ENCODE data around the gene VWA5B1.
"Not testable (repeated sequence)": the region's sequence is repeated elsewhere in the genome, so short reads cannot be mapped to it uniquely, and the experiment has no call there.

The VWA5B1 gene, protein sequence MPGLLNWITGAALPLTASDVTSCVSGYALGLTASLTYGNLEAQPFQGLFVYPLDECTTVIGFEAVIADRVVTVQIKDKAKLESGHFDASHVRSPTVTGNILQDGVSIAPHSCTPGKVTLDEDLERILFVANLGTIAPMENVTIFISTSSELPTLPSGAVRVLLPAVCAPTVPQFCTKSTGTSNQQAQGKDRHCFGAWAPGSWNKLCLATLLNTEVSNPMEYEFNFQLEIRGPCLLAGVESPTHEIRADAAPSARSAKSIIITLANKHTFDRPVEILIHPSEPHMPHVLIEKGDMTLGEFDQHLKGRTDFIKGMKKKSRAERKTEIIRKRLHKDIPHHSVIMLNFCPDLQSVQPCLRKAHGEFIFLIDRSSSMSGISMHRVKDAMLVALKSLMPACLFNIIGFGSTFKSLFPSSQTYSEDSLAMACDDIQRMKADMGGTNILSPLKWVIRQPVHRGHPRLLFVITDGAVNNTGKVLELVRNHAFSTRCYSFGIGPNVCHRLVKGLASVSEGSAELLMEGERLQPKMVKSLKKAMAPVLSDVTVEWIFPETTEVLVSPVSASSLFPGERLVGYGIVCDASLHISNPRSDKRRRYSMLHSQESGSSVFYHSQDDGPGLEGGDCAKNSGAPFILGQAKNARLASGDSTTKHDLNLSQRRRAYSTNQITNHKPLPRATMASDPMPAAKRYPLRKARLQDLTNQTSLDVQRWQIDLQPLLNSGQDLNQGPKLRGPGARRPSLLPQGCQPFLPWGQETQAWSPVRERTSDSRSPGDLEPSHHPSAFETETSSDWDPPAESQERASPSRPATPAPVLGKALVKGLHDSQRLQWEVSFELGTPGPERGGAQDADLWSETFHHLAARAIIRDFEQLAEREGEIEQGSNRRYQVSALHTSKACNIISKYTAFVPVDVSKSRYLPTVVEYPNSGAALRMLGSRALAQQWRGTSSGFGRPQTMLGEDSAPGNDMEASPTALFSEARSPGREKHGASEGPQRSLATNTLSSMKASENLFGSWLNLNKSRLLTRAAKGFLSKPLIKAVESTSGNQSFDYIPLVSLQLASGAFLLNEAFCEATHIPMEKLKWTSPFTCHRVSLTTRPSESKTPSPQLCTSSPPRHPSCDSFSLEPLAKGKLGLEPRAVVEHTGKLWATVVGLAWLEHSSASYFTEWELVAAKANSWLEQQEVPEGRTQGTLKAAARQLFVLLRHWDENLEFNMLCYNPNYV
- 0 to 6.3 (median 0) reads per million in 17 experiments for total RNA-seq

DNA sequence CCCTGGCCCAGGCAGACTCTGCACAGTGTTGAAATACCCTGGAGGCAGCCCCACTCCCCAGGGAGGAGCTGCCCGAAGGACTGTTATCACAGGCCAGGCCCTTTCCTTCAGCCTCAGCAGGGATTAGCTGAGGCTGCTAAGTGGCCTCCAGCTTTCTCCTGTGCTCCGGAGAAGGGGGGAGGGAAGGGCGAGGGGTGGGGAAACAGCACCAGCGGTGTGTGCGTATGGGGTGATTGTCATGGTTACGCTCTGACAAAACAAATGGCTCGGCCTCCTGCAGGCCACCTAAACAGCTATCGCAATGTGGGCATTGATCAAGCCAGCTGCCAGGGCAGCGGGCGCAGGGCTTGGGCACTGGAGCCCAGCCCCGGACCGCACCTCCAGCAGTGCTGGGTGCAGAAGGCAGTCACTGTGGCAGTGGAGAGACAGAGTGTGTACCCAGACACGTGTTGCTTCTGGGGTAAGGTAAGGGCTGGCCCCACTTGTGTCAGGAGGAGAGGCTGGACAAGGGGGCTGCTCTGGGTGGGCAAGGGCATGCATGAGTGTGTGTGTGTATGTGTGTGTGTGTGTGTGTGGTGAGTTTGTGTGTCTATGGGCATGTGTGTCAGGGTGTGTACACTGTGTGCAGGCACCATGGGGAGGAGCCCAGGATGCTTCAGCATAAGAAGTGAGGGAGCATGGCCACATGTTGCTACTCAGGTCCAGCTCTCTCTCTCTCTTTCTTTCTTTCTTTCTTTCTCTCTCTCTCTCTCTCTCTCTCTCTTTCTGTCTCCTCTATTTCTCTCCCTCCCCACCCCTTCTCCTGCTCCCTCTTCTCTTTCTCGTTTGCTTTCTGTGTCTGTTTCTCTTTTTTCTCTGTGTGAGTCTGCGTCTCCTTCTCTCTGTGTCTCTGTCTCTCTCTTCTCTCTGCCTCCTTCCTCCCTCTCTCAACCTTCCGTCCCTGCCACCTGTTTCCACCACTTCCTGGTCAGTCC, at the start of gene VWA5B1:
Gene VWA5B1 (plus strand): TSS at position 252 of the 974 bp plus-strand sequence. CDS start 19,727 bp downstream, outside the sequence.
- no peak for DNase-seq

DNA sequence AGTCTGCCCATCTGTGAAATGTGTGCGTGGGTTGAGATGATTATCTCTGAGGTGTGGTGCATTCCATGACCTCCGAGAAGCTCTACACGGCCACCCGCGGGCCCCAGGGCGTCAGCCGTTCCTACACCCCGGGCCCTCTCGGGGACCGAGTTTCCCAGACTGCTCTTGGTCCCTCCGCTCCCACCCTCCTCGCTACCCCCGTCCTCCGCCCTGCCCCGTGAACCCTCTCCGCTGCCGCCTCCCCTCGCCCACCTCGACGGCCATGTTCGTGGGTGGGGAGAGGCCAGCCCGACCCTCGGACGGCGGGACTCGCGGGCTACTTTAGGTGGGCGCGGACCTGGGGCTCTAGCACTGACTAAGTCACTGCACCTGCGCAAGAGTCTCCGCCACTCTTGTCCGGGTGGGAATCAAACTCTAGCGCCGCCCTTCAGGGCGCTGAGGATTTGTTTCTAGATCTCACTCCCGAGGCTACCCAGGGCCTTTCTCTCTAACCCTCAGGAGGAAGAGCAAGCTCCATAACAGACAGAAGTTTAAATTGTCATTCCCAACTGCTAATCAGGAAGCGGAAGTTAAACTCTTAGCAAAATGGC, 47.7 kb upstream of the VWA5B1 start:
- DNase-seq = no peak

DNA sequence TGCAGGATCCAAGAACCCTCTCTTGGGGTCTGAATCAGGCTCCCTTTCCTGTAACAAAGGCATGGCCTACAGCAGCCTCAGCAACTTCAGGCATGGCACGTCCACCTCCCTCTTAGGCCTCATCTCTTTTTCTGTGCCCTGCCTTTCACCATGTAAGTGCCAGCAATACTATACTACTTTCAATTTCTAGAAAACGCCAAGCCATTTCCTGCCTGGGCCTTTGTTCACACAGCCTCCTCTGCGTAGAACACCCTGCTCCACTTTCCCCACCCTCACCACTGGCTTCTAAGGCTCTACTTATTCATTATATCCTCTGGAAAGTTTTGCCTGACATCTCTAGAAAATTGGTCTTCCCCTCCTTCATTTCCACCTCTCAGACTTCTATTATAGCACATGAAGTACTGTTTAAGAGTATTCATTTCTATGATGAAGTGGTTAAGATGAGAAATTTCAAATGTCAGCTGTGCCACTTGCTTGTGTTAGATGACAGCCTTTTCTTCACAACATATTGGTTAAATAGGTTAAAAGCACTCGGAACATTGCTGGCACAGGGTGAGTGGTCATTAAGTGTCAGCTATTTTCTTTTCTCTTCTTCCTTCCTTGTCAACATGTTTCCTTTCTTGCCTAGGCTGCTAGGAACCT, 41.6 kb upstream of the VWA5B1 start:
- DNase-seq = no peak

DNA sequence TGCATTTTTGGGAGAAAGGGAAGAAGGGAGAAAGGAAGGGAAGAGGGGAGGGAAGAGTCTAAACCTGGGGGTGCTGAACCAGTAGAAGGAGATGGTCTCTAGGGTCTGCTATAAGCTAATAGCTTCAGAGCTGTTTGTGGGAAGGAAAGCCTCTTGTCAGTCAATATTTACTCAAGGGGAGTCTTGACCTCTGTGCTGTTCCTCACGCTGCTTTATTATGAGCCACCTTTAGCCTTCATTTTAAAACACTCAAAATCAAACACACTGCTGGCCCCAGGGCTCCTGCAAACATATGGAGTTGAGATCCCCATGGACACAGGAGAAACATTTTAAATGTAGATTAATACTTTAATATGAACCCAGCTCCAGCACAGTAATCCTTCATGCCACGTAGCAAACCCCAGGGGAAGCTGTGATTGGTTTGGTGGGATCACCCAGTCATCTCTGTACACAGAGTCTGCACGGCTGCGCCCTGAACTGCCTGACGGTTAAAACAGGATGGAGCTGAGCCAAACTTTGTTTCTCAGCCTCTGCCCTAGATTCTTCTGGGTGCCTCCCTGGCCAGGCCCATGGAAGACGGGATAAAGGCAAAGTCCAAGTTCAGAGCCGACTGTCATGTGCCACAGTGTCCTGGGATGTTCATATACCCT, 40.2 kb upstream of the VWA5B1 start:
- no peak for DNase-seq

DNA sequence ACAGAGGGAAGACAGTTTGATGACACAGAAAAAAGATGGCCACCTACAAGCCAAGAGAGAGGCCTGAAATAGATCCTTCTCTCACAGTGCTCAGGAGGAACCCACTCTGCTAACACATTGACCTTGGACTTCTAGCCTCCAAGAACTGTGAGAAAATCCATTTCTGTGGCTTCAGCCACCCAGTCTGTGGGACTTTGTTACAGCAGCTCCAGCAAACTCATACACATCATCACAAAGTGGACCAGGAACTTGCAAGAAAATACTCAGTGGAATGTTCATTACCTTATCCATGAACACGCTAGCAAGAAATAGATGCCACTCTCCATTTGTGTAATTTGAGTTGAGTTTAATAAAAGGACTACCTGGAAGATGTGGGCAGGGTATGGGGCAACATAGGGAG, 38.1 kb upstream of the VWA5B1 start:
- DNase-seq = no peak

DNA sequence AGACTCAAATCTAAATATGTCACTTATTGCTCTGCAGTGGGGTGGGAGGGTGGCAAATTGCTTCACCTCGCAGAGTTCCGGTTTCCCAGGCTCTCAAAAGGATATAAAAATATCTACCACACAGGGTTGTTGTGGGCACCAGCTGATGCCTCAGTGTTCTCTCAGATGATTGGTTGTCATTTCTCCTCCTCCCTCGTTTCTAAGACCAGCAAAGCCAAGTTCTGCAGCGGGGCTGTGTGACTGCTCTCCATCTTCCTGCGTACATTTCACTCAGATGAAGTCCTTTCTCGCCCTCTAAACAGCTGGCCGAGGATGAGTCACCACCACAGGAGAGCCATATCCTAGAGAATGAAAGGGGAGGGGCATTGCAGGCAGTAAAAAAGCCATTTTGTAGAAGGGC, 35.0 kb upstream of the VWA5B1 start:
- DNase-seq = peak in 1 of 4 experiments; percentile 4

DNA sequence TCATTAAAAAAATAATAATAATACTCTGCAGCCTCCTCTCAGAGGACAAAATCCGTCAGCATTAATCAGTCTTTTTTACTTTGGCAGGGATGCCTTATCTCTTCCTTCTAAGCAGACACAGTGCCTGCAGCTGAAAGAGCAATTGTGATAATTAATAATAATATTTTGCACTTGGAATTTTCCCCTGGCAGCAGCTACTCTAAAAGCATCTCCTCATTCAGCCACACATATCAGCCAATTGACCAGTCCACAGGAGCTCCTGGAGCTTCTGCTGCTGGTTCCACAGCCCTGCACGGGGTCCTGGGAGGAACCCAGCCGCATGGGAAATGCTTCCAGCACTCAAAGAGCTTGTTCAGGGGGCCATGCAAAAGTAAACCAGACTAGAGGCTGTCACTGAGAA, 31.0 kb upstream of the VWA5B1 start:
- no peak for DNase-seq

DNA sequence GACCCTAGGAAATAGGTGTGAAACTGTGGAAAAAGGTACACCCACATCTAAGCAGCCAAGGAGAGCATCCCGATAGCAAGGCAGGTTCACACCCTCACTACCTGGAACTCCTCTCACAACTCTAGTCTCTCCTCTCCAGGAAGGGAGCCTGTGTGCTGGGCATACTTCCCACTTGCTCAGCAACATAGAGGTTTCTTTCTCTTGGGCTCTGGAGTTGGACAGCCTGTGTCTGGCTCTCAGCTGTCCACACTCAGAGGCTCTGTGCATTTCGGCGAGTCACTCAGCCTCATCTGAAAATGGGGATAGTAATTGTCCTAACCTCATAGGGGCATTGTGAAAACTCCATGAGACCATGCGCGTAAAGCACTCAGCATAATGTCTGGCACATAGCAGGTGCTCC, 29.6 kb upstream of the VWA5B1 start:
- DNase-seq = no peak

DNA sequence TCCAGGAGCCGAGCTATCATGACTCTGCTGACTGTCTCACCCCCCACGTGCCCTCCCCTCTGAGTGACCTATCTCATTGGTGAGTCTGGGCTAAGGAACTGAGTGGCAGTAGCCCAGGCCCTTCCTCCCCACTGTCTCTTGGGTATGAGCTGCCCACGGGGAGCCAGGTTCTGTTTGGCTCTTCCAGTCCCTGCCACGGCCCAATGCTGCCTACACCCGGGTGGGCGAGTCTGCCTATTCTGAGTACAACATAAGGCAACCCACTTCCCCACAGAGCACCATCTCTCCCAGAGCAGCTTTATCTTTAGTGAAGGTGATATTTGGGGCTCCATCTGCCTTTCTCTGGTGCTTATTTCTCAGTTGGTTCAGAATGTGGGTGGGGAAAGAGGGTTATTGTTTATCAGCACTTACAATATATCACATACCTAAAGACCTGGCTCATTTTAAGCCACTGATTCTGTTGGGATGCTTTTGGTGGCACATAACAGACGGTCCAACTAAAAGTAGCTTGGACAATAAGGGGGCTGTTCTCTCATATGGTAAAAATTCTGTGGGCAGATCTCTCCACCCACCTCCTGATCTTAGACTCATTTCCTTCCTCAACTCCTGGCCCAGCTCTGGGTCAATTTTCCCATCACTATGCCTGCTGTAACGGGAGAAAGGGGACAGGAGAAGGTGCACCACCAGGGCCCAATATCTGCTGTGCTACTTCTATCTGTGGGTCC, 27.7 kb upstream of the VWA5B1 start:
- DNase-seq = no peak

DNA sequence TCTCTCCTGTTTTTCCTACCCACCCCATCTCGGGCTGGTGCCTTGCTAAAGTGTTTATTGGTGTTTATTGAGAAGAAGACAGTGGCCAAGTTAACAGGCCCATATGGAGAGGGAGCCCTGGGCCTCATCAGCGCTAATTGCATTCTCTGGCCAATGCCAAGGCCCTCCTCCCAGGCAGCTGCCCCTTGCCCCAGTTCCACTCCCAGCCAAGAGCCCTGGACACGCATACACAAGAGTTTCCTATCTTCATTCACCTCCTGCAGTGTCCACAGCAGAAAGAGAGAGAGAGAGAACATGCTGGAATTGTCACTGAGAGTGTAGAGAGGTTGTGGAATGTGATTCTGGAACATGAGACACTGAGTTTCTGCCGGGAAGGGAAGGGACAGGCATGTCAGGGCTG, 25.4 kb upstream of the VWA5B1 start:
- no peak for DNase-seq

DNA sequence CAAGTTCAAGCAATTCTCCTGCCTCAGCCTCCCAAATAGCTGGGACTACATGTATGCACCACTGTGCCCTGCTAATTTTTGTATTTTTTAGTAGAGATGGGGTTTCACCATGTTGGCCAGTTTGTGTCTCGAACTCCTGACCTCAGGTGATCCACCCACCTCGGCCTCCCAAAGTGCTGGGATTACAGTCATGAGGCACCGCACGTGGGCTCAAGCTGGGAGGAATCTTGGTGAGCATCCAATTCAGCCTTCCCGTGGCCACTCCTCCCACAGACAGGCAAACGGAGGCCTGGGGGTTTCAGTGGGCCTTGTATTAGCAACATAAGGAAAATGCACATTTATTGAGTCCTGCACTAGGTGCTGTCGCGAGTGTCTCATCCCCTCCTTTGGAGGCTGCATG, 24.5 kb upstream of the VWA5B1 start:
- no peak for DNase-seq

DNA sequence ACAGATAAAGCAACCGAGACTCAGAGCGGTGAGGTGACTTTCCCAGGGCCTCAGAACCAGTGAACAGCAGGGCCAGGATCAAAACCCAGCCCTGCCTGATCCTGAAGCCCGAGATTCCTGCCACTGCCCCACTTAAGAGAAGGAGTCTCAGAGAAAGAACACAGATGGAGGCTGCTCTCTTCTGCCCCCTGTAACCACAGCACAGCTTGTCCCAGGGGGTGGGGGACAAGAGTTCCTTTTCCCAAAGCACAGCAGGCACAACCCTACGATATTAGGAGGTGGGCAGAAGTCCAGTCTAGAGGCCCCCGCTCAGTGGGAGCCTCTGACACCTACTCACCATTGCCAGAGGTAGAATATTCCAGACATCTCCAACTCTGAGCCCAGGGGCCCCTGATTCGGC, 24.0 kb upstream of the VWA5B1 start:
- no peak for DNase-seq

DNA sequence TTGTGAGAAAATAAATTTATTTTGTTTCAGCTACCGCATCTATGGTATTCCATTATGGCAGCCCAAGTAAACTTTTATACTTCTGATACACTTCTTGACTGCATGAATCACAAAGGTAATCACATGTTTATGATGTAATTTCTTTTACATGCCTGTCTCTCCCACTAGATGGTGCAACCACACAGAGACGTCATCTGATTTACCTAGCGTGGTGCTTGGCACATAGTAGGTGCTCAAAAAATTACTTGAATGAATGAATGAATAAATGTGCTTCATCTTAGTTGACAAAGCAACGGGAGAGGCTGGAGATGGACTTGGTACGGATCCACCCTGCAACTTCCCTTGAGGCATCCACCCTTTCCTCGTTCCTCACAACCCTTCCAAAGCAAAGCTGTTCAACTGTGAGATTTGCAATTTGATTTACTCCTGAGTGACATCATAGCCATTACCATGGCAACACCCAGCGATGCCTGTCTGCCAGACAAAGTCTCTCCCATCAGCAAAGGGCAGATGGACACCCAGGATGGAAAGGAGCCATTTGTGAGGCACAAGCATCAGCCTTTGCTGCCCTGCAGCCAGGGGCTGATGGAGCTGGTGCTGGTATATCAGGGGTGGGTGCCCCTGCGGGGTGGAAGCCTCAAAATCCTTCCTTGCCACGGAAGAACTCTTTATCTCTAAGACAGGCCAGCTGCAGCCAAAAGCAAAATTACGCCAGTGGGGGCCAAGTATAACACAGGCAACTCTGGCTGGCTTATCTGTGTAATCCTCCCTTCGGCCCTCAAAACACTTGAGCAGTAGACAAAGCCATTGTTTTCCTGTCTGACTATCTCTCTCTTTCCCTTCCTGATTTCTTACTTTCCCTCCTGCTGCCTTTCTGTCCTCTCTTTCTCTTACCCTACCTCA, 18.9 kb upstream of the VWA5B1 start:
- DNase-seq = no peak

DNA sequence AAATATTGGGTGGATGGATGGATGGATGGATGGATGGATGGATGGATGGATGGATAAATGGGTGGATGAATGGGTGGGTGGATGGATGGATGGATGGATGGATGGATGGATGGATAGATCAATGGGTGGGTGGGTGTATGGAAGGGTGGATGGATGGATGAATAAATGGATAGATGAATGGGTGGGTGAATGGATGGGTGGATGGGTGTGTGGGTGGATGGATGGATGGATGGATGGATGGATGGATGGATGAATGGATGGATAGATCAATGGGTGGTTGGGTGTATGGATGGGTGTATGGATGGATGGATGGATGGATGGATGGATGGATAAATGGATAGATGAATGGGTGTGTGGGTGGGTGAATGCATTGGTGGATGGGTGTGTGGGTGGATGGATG, 17.0 kb upstream of the VWA5B1 start:
- DNase-seq = not testable (repeated sequence)

DNA sequence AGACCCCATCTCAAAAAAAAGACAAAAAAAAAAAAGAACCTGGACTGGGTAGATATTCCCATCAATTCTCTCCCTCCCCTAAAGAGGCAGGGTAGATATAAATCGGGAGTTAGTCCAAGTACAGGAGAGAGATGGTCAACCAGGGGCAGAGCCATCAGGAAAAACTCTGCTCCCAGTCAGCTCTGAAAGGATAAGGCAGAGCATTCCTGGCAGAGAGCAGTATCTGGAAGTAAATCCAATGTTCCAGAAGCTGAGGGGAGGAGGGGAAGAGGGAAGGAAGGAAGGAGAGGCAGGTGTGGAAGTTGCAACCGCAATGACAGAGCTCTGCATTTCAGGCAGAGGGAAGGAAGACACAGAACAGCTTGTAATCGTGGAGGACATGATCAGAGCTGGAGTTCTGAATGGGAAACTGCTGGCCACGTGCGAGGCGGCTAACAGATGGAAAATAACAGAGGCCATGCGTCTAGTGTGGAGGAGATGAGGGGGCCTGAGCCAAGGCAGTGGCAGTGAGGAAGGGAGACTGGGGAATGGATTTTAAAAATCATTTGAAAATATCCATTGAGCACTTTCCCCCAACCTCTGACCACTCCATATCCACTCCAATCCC, 15.3 kb upstream of the VWA5B1 start:
- DNase-seq = no peak

DNA sequence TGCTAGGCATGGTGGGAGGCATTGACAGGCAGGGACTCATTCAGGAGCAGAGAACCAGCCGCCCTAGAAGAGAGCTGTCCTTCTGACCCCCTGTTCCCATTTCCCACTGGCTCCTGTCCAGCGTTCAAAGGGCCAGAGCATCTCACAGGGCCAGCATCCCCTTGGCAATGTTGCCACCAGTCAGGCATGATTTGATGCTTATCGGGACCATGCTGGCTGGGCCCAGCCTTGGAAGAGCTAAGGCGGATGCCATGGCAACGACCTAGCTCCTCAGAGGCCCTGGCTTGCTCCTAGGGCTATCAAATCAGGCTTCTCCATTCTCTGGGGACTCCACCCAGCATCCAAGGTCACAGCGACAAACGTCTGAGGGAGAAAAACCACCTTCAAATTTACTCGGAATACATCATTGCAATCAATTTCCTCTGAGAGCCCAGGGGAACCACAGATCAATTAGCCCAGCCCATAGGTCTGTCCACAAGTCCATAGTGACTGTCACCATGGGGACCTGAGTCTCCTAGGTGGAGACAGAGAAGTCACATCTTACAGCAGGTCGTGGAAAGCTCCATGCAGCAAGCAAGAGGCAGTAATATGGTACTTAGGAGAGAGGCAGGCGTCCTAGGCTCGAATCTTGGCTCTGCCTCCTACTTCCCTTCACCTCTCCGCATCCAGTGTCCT, 14.1 kb upstream of the VWA5B1 start:
- DNase-seq = no peak

DNA sequence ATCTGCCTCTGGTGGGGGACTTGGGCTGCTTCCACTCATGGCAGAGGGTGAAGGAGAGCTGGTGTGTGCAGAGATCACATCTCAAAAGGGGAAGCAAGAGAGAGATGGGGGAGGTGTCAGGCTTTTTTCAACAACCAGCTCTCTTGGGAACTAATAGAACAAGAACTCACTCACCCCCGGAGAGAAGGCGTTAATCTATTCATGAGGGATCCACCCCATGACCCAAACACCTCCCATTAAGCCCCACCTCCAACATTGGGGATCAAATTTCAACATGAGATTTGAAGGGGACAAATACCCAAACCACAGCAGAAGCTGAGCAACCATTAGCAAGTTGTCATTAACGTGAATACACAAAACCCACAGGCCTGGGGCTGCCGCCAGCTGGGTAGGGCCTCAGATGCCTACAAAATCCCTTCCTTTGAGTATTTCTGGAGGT, 12.0 kb upstream of the VWA5B1 start:
- no peak for DNase-seq

Data from suppressor macrophage (primary cell).